Naive thymus-derived CD4-positive, alpha-beta T cell (primary cell): Measurements from ENCODE around the gene TMEM72. TPM values are rescaled to one million over a fixed set of nuclear protein-coding genes. Genes with fewer than 3 reads are reported as not detected.

Experiments
- ATAC-seq: fragments of 150-1000 bp; cut with Tn5 transposase; 2 replicates; pipeline ENCODE4 v1.10.0; 2021; ENCODE audit warnings: mild to moderate bottlenecking, moderate library complexity
- CTCF ChIA-PET: fragments of 350-600 bp; sonication (Branson Sonifier 250); formaldehyde crosslinking; loops from one replicate; lab custom pipeline; 2021; ENCODE audit warnings: antibody characterized with exemption; lab: Charles Lee
- POLR2A ChIA-PET: fragments of 350-600 bp; sonication (Branson Sonifier 250); formaldehyde crosslinking; loops from one replicate; lab custom pipeline; 2021; ENCODE audit warnings: antibody characterized with exemption, inconsistent platforms; lab: Charles Lee
- DNase-seq, 9 donors: peaks; one replicate each; pipeline versions ENCODE4 v3.0.0 to v3.0.0-alpha.2; 2020 to 2022; ENCODE audit warnings: mixed read lengths in 1 of 9
- H3K27ac ChIP-seq: one replicate; pipeline ENCODE4 v1.7.0; 2013; ENCODE audit warnings: mild to moderate bottlenecking, low read depth, low read length, moderate library complexity
- H3K27me3 ChIP-seq, 2 donors: one replicate each; pipeline ENCODE4 v1.7.0; 2013; ENCODE audit warnings: low read length in 2 of 2, mild to moderate bottlenecking in 2 of 2, moderate library complexity in 2 of 2; ENCODE audit not compliant: control insufficient read depth in 2 of 2, insufficient read depth in 2 of 2
- H3K36me3 ChIP-seq, 3 experiments: 1 replicate in 2 of 3; 2 replicates in 1 of 3; pipeline ENCODE4 v1.7.0; 2013; ENCODE audit warnings: low read length in 3 of 3, mild to moderate bottlenecking in 3 of 3, moderate library complexity in 1 of 3; ENCODE audit not compliant: insufficient read depth in 3 of 3, control insufficient read depth in 2 of 3
- H3K4me1 ChIP-seq, 2 donors: one replicate each; pipeline ENCODE4 v1.7.0; 2013; ENCODE audit warnings: low read length in 2 of 2, mild to moderate bottlenecking in 2 of 2, moderate library complexity in 1 of 2; ENCODE audit not compliant: control insufficient read depth in 2 of 2, insufficient read depth in 2 of 2
- H3K4me3 ChIP-seq: 2 replicates; pipeline ENCODE4 v1.7.0; 2013; ENCODE audit warnings: mild to moderate bottlenecking, low read length
- H3K9me3 ChIP-seq, 3 experiments: 1 replicate in 2 of 3; 2 replicates in 1 of 3; pipeline ENCODE4 v1.7.0; 2013; ENCODE audit warnings: low read length in 3 of 3; ENCODE audit not compliant: control insufficient read depth in 2 of 3
- H3K27ac Mint-ChIP-seq, 9 donors: one replicate each; pipeline ENCODE4 v1.8.0; 2020 to 2022; ENCODE audit warnings: mixed read lengths in 9 of 9, mild to moderate bottlenecking in 8 of 9, moderate library complexity in 5 of 9, inconsistent platforms in 2 of 9
- H3K27me3 Mint-ChIP-seq, 5 donors: one replicate each; pipeline ENCODE4 v1.8.0; 2021 to 2022; ENCODE audit warnings: mixed read lengths in 5 of 5, mild to moderate bottlenecking in 1 of 5
- H3K36me3 Mint-ChIP-seq, 5 donors: one replicate each; pipeline ENCODE4 v1.8.0; 2020 to 2022; ENCODE audit warnings: mixed read lengths in 5 of 5, mild to moderate bottlenecking in 3 of 5, inconsistent platforms in 1 of 5
- H3K4me1 Mint-ChIP-seq, 7 donors: one replicate each; pipeline ENCODE4 v1.8.0; 2020 to 2022; ENCODE audit warnings: mixed read lengths in 7 of 7, mild to moderate bottlenecking in 3 of 7, inconsistent platforms in 1 of 7
- H3K4me3 Mint-ChIP-seq, 10 donors: one replicate each; pipeline ENCODE4 v1.8.0; 2020 to 2022; ENCODE audit warnings: mild to moderate bottlenecking in 10 of 10, mixed read lengths in 10 of 10, moderate library complexity in 6 of 10, inconsistent platforms in 2 of 10
- H3K9me3 Mint-ChIP-seq, 11 donors: one replicate each; pipeline ENCODE4 v1.8.0; 2020 to 2022; ENCODE audit warnings: mixed read lengths in 11 of 11, mild to moderate bottlenecking in 4 of 11, inconsistent platforms in 1 of 11, moderate library complexity in 1 of 11
- intact Hi-C, 2 donors: fragments of 100-400 bp; cut with micrococcal nuclease; formaldehyde crosslinking; loops; one replicate each; pipeline ENCODE4 v1.15.1; 2023
- polyA plus RNA-seq, 2 donors: library from polyadenylated mRNA; unstranded; fragments of 300-500 nt; fragmentation: Illumina TruSeq; gene quantifications; one replicate each; pipeline ENCODE4 v1.2.3, GENCODE V29; 2021
- total RNA-seq, 6 experiments: library from RNA in 5 of 6; stranded (reverse) in 5 of 6; gene quantifications; 1 replicate in 5 of 6; 2 replicates in 1 of 6; pipeline ENCODE4 v1.2.3 and lab custom pipeline; 2021 to 2026

Gene TMEM72
- total and polyA plus RNA-seq, 7 experiments from 2014 or later, result not detected

DNA sequence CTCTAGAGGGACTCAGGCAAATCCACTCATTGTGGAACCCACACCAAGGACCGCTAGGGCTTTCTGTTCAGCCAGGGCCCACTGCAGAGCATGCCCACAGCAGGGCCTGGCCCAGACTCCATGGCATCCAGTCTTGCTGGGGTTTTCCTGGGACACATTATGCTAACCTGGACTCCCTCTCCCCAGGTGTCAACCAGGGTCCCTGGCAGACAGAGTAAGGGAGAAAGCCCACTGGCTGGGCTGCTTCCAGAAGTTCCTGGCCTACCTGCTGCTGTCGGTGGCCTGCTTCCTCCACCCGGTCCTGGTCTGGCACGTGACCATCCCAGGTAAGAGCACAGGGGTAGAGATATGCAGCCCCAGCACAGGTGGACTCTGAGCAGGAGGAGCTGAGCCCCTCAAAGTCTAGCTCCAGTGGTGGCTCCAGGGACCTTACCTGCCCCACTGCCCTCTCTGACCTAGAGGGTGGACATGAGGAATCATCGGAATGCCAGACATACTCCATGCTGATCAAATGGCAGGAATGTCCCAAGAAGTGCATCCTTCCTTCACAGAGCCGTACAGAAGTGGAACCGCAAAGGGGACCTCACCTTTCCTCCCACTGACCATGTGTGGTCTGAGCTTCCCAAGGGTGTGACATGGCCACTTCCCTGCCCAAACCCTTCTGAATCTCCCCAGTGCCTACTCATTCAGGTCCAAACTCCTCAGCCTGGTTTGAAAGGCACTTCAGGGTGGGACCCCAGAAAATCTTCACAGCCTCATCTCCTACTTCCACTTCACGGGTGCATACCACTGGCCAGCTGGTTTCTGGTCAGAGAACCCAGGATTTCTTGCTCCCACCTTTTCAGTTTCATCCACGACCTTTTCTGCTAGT lies 22.5 kb downstream of the TMEM72 start:
- Mint-ChIP-seq H3K36me3 (peaks cover 0 to 4% (median 0%) of the 10 kb centered on the region in 5 donors), H3K4me1 (peaks cover 7 to 16% (median 11%) of the 10 kb centered on the region in 7 donors), H3K27me3 (peaks cover 0 to 9% (median 4%) of the 10 kb centered on the region in 5 donors), H3K27ac (peak overlapping the region in 2 of 9 donors; percentile 65 to 84), H3K4me3 (no peak overlapping the region), H3K9me3 (peaks cover 0 to 3% (median 0%) of the 10 kb centered on the region in 11 donors)
- POLR2A ChIA-PET, result no interaction called here
- ATAC-seq (no peak), DNase-seq (no peak)
- no peak overlapping the region for H3K27ac ChIP-seq
- CTCF ChIA-PET, result interaction anchor here (0.8 to 3.3 kb wide), 6 partner anchors 8 to 75 kb away, joined by 3 to 24 read pairs (median 4); partner anchors contain the start of gene DEPP1
- H3K4me3 ChIP-seq, result no peak overlapping the region
- no peaks in the 10 kb centered on the region for H3K27me3 ChIP-seq
- no peaks in the 10 kb centered on the region for H3K36me3 ChIP-seq
- peaks cover 0 to 4% of the 10 kb centered on the region in 2 donors for H3K4me1 ChIP-seq
- no peaks in the 10 kb centered on the region for H3K9me3 ChIP-seq
- intact Hi-C loops, result loop anchor here (2.0 kb wide), 2 partner anchors 25 to 67 kb away; partner anchors contain the start of genes RASSF4 (in 1 of the 2) and ZNF22 (in 1 of the 2)

- Mint-ChIP-seq H3K27me3 (peaks cover 0 to 15% (median 4%) of the 10 kb centered on the region in 5 donors), H3K36me3 (peaks cover 0 to 6% (median 0%) of the 10 kb centered on the region in 5 donors), H3K4me1 (peaks cover 7 to 16% (median 11%) of the 10 kb centered on the region in 7 donors), H3K9me3 (peaks cover 0 to 6% (median 0%) of the 10 kb centered on the region in 11 donors), H3K27ac (peak overlapping the region in 1 of 9 donors; percentile 65), H3K4me3 (no peak overlapping the region)
- Histone ChIP-seq H3K4me1 (peaks cover 0 to 4% of the 10 kb centered on the region in 2 donors), H3K36me3 (no peaks in the 10 kb centered on the region), H3K27ac (no peak overlapping the region), H3K9me3 (no peaks in the 10 kb centered on the region), H3K27me3 (no peaks in the 10 kb centered on the region), H3K4me3 (no peak overlapping the region)
- ChIA-PET CTCF (interaction anchor here (0.8 to 3.3 kb wide), 3 partner anchors 9 to 42 kb away, joined by 3 to 24 read pairs (median 3); no protein-coding TSS in a partner anchor), POLR2A (no interaction called here)
- intact Hi-C loops, result no loop called here
- ATAC-seq, result no peak
- no peak for DNase-seq
Observed at GRCh38 chr10:44934416-44935200, 23.5 kb downstream of the TMEM72 start.

GRCh38 chr10:44935201-44935965 lies 24.2 kb downstream of the TMEM72 start:
- H3K4me3 ChIP-seq, result no peak overlapping the region
- H3K36me3 ChIP-seq, result no peaks in the 10 kb centered on the region
- H3K4me1 ChIP-seq, result peaks cover 0 to 4% of the 10 kb centered on the region in 2 donors
- H3K27ac Mint-ChIP-seq, result no peak overlapping the region
- H3K27ac ChIP-seq, result no peak overlapping the region
- H3K4me3 Mint-ChIP-seq, result peak overlapping the region in 3 of 10 donors; percentile 15 to 59 (median 42)
- ChIA-PET CTCF (interaction anchor here (1.2 to 3.3 kb wide), 2 partner anchors 10 to 41 kb away, joined by 3 to 24 read pairs; no protein-coding TSS in a partner anchor), POLR2A (no interaction called here)
- H3K27me3 Mint-ChIP-seq, result peaks cover 2 to 22% (median 4%) of the 10 kb centered on the region in 5 donors
- intact Hi-C loops, result no loop called here
- peaks cover 0 to 13% (median 0%) of the 10 kb centered on the region in 11 donors for H3K9me3 Mint-ChIP-seq
- ATAC-seq, result no peak
- DNase-seq, result no peak
- H3K27me3 ChIP-seq, result no peaks in the 10 kb centered on the region
- H3K36me3 Mint-ChIP-seq, result peaks cover 0 to 6% (median 0%) of the 10 kb centered on the region in 5 donors
- peaks cover 7 to 16% (median 11%) of the 10 kb centered on the region in 7 donors for H3K4me1 Mint-ChIP-seq
- H3K9me3 ChIP-seq, result no peaks in the 10 kb centered on the region

- intact Hi-C loops, result no loop called here
- ATAC-seq (no peak), DNase-seq (no peak)
- Mint-ChIP-seq H3K27ac (no peak overlapping the region), H3K4me1 (peaks cover 7 to 16% (median 11%) of the 10 kb centered on the region in 7 donors), H3K9me3 (peaks cover 0 to 17% (median 0%) of the 10 kb centered on the region in 11 donors), H3K4me3 (peak overlapping the region in 4 of 10 donors; percentile 0 to 59 (median 28)), H3K36me3 (peaks cover 0 to 6% (median 0%) of the 10 kb centered on the region in 5 donors), H3K27me3 (peaks cover 2 to 24% (median 4%) of the 10 kb centered on the region in 5 donors)
- POLR2A ChIA-PET, result no interaction called here
- Histone ChIP-seq H3K9me3 (no peaks in the 10 kb centered on the region), H3K27ac (no peak overlapping the region), H3K27me3 (no peaks in the 10 kb centered on the region), H3K36me3 (no peaks in the 10 kb centered on the region), H3K4me3 (no peak overlapping the region), H3K4me1 (peaks cover 0 to 4% of the 10 kb centered on the region in 2 donors)
- CTCF ChIA-PET, result no interaction called here
Observed at GRCh38 chr10:44935966-44936295, 24.8 kb downstream of the TMEM72 start.

DNA sequence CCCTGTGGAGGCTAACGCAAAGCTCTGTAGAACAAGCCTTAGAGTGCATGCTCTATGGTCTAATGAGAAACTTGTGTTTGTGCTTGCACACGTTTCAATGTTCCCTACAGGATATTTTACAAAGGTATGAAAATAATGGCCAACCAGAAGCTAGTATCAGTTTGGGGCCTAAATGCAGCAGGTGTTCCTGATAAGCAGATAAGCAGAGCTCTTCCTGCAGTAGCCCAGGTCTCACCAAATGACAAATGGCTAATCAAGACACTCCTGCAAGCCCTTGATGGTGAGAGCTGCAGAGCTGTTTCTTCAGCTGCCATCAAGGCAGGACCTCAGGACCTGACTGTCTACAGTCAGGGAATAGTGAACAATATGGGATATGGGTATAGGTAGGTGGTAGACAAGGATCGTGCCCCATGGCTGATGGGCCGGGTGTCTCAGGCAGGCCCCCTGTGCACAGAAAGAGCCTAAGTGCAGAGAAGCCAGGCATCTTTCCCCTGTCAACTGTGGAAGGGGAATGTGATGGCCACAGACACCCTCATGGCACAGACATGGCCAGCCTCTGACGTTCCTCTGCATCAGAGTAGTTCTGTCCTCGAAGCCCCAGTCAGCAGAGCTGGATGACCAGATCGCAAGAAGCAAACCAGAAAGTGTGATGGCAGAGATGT lies 25.3 kb downstream of the TMEM72 start:
- Mint-ChIP-seq H3K4me1 (peaks cover 7 to 16% (median 11%) of the 10 kb centered on the region in 7 donors), H3K4me3 (no peak overlapping the region), H3K36me3 (peaks cover 0 to 6% (median 0%) of the 10 kb centered on the region in 5 donors), H3K9me3 (peaks cover 0 to 22% (median 0%) of the 10 kb centered on the region in 11 donors), H3K27me3 (peaks cover 4 to 28% (median 9%) of the 10 kb centered on the region in 5 donors), H3K27ac (no peak overlapping the region)
- ChIA-PET CTCF (no interaction called here), POLR2A (no interaction called here)
- DNase-seq (no peak), ATAC-seq (no peak)
- H3K27ac ChIP-seq, result no peak overlapping the region
- H3K9me3 ChIP-seq, result no peaks in the 10 kb centered on the region
- H3K27me3 ChIP-seq, result no peaks in the 10 kb centered on the region
- H3K36me3 ChIP-seq, result no peaks in the 10 kb centered on the region
- H3K4me1 ChIP-seq, result peaks cover 0 to 4% of the 10 kb centered on the region in 2 donors
- intact Hi-C loops, result no loop called here
- H3K4me3 ChIP-seq, result no peak overlapping the region
